PC-3 (cell line): Measurements from ENCODE around the gene MMP11. TPM values are rescaled to one million over a fixed set of nuclear protein-coding genes. Genes with fewer than 3 reads are reported as not detected.

Experiments used
- ATAC-seq: fragments of 200-7000 bp; cut with Tn5 transposase; 2 replicates; pipeline ENCODE4 v1.9.1; 2020; ENCODE audit warnings: mild to moderate bottlenecking, moderate library complexity
- BruUV-seq: library from RNA; stranded (reverse); fragments of 400-500 nt; replicated peaks from 2 replicates; lab custom pipeline; 2021; lab: Mats Ljungman, UMichigan
- CTCF ChIA-PET: fragments of 300-600 bp; sonication (Branson Sonifier 250); formaldehyde crosslinking; loops from one replicate; lab custom pipeline; 2022; ENCODE audit warnings: antibody characterized with exemption; lab: Charles Lee
- POLR2A ChIA-PET: fragments of 300-600 bp; sonication (Branson Sonifier 250); formaldehyde crosslinking; loops from one replicate; lab custom pipeline; 2022; ENCODE audit warnings: antibody characterized with exemption; ENCODE audit not compliant: unreplicated experiment; lab: Charles Lee
- DNase-seq: peaks from one replicate; pipeline ENCODE4 v3.0.0-alpha.2; 2015
- H2AFZ ChIP-seq: fragments of 300-600 bp; sonication (generic); 2 replicates; pipeline ENCODE4 v1.6.0; 2016; ENCODE audit warnings: antibody characterized with exemption, low read length
- H3F3A ChIP-seq: fragments of 300-600 bp; sonication (generic); one replicate; pipeline ENCODE4 v1.6.0; 2017; ENCODE audit warnings: antibody characterized with exemption, low read length, control low read depth, mild to moderate bottlenecking; ENCODE audit not compliant: unreplicated experiment
- H3K27ac ChIP-seq: fragments of 300-600 bp; sonication (generic); 2 replicates; pipeline ENCODE4 v1.5.1; 2016; ENCODE audit warnings: mild to moderate bottlenecking, low read length
- H3K27me3 ChIP-seq: fragments of 300-600 bp; sonication (generic); 2 replicates; pipeline ENCODE4 v1.6.1; 2016; ENCODE audit warnings: low read length, mixed read lengths
- H3K36me3 ChIP-seq: fragments of 300-600 bp; sonication (generic); 2 replicates; pipeline ENCODE4 v1.6.1; 2016; ENCODE audit warnings: low read depth, mixed run types, low read length, mixed read lengths
- H3K4me1 ChIP-seq: fragments of 300-600 bp; sonication (generic); 2 replicates; pipeline ENCODE4 v1.5.1; 2016; ENCODE audit warnings: low read length; ENCODE audit not compliant: insufficient read depth
- H3K4me2 ChIP-seq: fragments of 300-600 bp; sonication (generic); 2 replicates; pipeline ENCODE4 v1.6.0; 2016; ENCODE audit warnings: low read length
- H3K4me3 ChIP-seq: fragments of 300-600 bp; sonication (generic); 2 replicates; pipeline ENCODE4 v1.5.1; 2016; ENCODE audit warnings: mild to moderate bottlenecking, low read length, mixed read lengths
- H3K79me2 ChIP-seq: fragments of 300-600 bp; sonication (generic); 2 replicates; pipeline ENCODE4 v1.6.1; 2017; ENCODE audit warnings: low read length, mixed read lengths
- H3K9ac ChIP-seq: fragments of 300-600 bp; sonication (generic); 2 replicates; pipeline ENCODE4 v1.6.0; 2016; ENCODE audit warnings: mild to moderate bottlenecking, low read length
- H3K9me2 ChIP-seq: fragments of 300-600 bp; sonication (generic); replicated peaks from 2 replicates; pipeline ENCODE4 v1.6.1; 2016; ENCODE audit warnings: mixed run types, low read length, mixed read lengths
- H3K9me3 ChIP-seq: fragments of 300-600 bp; sonication (generic); 2 replicates; pipeline ENCODE4 v1.6.1; 2016; ENCODE audit warnings: low read length, mixed read lengths
- H4K20me1 ChIP-seq: fragments of 300-600 bp; sonication (generic); 2 replicates; pipeline ENCODE4 v1.6.1; 2016; ENCODE audit warnings: low read length, mixed read lengths
- EZH2 ChIP-seq: fragments of 300-600 bp; sonication (generic); IDR thresholded peaks from one replicate; pipeline ENCODE4 v1.6.1; 2017; ENCODE audit warnings: antibody characterized with exemption, mild to moderate bottlenecking, low read length; ENCODE audit not compliant: unreplicated experiment
- EZH2phosphoT487 ChIP-seq: fragments of 300-600 bp; sonication (generic); IDR thresholded peaks from 2 replicates; pipeline ENCODE4 v1.6.1; 2018; ENCODE audit warnings: mild to moderate bottlenecking, antibody characterized with exemption, low read length, borderline replicate concordance
- intact Hi-C: fragments of 100-400 bp; cut with micrococcal nuclease; formaldehyde crosslinking; loops from 2 replicates; pipeline ENCODE4 v1.9.0; 2023
- total RNA-seq: library from RNA; depleted of rRNA; stranded (reverse); fragments of >200 nt; gene quantifications from 2 replicates; pipeline ENCODE4 v1.2.3, GENCODE V29; 2014
- TF ChIP-seq, protein P1 (sequence below): fragments of 300-600 bp; sonication (generic); conservative IDR thresholded peaks from 2 replicates; pipeline ENCODE4 v1.5.1; 2017; ENCODE audit warnings: antibody characterized with exemption, low read depth, mild to moderate bottlenecking, low read length

MMP11 gene
- total RNA-seq, 1 experiment from 2014 or later, result 2.4 TPM

DNA sequence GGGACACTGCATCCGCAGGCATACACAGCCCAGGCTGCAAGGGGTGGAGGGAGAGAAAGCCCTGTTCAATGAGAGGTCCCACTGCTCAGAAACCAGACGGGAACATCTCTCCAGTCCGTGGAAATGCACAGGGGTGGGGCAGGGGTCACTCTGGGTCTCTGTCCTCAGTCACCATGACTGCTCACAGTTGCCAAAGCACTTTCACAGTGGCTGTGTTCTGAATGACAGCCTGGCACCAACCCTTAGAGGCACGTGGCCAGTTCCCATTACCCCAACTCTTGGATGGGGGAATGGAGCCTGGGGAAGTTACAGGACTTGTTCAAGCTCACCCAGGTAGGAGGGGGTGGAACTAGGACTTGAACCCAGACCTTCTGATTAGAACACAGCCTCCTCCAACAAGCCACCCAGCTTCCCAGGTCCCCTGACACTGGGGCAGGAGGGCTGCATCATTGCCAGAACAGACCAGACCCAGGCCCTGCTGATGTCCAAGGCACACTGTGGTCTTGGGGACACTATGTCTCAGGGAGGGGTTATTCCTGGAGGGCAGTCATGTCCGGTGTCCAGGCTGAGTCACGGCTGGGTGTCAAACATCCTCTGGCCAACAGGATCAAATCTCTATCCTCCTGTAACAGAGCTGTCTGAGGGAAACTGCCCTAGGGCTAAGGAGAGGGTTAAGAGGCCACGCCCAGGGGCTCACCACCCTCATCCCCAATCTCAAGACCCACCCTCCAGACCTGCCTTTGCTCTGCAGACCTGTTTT, 30.0 kb upstream of the MMP11 start:
- ChIA-PET POLR2A (no interaction called here), CTCF (no interaction called here)
- no peak overlapping the region for H2AFZ ChIP-seq
- DNase-seq (no peak), ATAC-seq (no peak)
- BruUV-seq, result no TSS peak
- H3K9me3 ChIP-seq, result no peaks in the 10 kb centered on the region
- no peak overlapping the region for H3K9ac ChIP-seq
- no peaks in the 10 kb centered on the region for H3F3A ChIP-seq
- H3K4me1 ChIP-seq, result no peaks in the 10 kb centered on the region
- intact Hi-C loops, result no loop called here
- H3K79me2 ChIP-seq, result no peaks in the 10 kb centered on the region
- no peak for TF ChIP-seq EZH2phosphoT487
- no peak for TF ChIP-seq EZH2
- TF ChIP-seq, protein P1, sequence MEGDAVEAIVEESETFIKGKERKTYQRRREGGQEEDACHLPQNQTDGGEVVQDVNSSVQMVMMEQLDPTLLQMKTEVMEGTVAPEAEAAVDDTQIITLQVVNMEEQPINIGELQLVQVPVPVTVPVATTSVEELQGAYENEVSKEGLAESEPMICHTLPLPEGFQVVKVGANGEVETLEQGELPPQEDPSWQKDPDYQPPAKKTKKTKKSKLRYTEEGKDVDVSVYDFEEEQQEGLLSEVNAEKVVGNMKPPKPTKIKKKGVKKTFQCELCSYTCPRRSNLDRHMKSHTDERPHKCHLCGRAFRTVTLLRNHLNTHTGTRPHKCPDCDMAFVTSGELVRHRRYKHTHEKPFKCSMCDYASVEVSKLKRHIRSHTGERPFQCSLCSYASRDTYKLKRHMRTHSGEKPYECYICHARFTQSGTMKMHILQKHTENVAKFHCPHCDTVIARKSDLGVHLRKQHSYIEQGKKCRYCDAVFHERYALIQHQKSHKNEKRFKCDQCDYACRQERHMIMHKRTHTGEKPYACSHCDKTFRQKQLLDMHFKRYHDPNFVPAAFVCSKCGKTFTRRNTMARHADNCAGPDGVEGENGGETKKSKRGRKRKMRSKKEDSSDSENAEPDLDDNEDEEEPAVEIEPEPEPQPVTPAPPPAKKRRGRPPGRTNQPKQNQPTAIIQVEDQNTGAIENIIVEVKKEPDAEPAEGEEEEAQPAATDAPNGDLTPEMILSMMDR, result no peak
- no peak overlapping the region for H3K4me2 ChIP-seq
- no peak overlapping the region for H3K27ac ChIP-seq
- H3K4me3 ChIP-seq, result no peak overlapping the region
- H4K20me1 ChIP-seq, result no peaks in the 10 kb centered on the region
- peaks cover 4% of the 10 kb centered on the region; the same call in 1 of the 2 replicates for H3K36me3 ChIP-seq
- no peaks in the 10 kb centered on the region for H3K9me2 ChIP-seq
- no peaks in the 10 kb centered on the region for H3K27me3 ChIP-seq

GRCh38 chr22:23743303-23743705, 29.3 kb upstream of the MMP11 start:
- CTCF ChIA-PET, result no interaction called here
- BruUV-seq, result no TSS peak
- no peak overlapping the region for H3K4me2 ChIP-seq

More at GRCh38 chr22:23743303-23743705, 29.3 kb upstream of the MMP11 start:
- no peaks in the 10 kb centered on the region for H3K4me1 ChIP-seq
- DNase-seq (no peak), ATAC-seq (no peak)
- H3K9me2 ChIP-seq, result no peaks in the 10 kb centered on the region
- H3K36me3 ChIP-seq, result peaks cover 4% of the 10 kb centered on the region; the same call in 1 of the 2 replicates
- H3K9ac ChIP-seq, result no peak overlapping the region
- POLR2A ChIA-PET, result no interaction called here
- H3F3A ChIP-seq, result no peaks in the 10 kb centered on the region
- no peaks in the 10 kb centered on the region for H3K9me3 ChIP-seq
- H3K79me2 ChIP-seq, result no peaks in the 10 kb centered on the region
- no peak overlapping the region for H3K4me3 ChIP-seq
- no peak overlapping the region for H3K27ac ChIP-seq
- intact Hi-C loops, result no loop called here
- no peaks in the 10 kb centered on the region for H4K20me1 ChIP-seq
- H2AFZ ChIP-seq, result no peak overlapping the region
- H3K27me3 ChIP-seq, result no peaks in the 10 kb centered on the region
- TF ChIP-seq EZH2phosphoT487 (no peak), EZH2 (no peak)
- TF ChIP-seq, protein P1, result no peak
